ENCODE data around the gene KCNC2.

KCNC2 gene

DNA sequence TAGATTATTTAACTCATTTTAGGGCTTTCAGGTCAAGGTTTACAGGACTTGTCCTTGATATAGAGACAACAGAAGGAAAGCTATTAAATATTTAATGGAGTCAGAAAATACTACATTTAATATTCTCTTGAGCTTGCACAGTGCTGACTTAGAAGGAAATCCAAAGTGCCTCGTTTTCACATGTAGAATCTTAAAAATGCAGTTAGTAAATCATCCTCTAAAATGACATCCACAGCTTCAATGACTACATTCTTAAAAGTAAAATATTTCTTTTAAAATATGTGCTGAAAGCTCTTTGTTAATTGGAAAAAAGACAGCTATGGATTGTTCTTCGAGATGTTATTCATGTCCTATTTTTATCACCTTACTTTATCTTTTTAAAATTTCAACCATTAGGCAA, 146.9 kb downstream of the KCNC2 start:
- DNase-seq (ENCODE audit: low spot score) = no peak

DNA sequence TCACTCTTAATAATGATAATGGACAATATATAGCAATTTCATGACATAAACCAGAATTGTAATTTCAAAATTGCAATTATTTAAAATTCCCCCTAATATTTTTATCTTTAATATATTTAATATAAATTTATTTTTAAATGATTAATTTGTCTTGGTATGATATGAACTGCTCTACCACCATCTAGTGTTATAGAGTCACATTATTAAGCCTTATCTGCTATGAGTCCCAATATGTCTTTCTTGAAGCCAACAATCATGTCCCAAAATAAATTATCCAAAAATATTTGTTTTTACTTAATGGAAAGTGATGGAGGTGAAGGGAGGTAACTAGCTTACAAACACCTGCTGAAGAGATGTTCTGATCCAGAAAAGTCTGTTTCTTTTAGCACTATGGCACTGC, 151.4 kb downstream of the KCNC2 start:
- no peak for DNase-seq (ENCODE audit: low spot score)

DNA sequence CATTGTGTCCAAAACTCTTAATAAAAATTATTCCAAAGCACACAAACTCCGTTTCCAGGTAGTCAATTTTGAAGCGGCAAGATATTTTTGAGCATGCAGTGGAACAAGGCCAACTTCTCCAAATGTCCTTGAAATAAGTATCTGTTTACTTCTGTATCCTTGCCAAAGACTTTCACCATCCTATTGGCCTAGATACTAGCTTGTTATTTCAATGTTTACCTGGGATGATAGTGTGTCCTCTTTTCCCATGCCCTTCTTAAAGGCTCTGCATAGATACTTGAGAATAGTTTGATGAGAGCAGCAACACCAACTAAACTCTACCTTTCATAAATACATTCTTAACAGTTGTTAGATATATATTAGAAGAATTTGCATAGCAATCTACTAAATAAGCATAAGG, 160.9 kb downstream of the KCNC2 start:
- DNase-seq (ENCODE audit: low spot score) = no peak

DNA sequence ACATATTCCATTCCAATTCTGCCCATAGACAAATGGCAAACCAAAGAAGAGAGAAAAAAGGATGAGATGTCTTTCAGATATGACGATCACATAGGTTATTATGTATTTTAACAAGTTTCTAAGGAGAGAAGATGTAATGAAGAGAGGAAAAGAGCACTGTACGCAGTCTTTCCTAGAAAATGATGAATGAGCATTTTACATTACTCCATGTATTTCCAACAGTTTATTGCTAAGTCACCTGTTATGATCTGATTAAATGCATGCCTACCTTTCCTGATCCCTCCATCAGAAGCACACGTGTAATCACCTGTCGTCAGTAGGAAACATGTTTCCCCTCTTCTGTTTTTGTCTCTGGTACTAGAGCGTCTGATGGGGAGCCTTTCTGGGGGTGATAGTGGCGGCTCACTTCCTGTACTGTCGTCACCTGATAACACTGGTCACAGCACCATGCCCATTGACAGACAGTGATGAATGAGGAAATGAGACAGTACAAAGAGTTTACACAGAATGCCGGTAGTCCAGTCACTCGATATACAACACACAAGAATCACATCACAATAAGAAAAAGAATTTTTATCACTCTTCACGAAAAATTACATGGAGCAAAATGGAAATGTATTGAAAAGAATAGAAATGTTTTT, 161.6 kb downstream of the KCNC2 start:
- no peak for DNase-seq (ENCODE audit: low spot score)

DNA sequence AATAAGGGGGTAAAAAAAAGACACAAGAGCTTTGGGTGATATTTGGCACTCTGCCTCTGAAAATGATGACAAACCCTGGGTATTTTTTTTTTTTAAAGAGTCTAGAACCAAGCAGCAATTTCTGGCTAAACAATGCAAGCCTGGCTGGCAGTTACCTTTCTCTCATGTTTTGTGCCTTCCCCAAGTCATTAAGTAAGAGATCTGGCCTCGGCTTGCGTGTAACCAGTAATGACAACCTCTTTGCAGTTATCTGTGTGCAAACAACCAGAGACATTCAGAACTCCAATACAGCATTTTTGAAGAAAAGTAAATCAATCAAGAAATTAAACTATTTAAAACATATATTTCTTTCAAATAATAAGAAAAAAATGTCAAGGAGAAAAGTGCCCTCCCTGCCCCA, 167.5 kb downstream of the KCNC2 start:
- DNase-seq (ENCODE audit: low spot score) = no peak

DNA sequence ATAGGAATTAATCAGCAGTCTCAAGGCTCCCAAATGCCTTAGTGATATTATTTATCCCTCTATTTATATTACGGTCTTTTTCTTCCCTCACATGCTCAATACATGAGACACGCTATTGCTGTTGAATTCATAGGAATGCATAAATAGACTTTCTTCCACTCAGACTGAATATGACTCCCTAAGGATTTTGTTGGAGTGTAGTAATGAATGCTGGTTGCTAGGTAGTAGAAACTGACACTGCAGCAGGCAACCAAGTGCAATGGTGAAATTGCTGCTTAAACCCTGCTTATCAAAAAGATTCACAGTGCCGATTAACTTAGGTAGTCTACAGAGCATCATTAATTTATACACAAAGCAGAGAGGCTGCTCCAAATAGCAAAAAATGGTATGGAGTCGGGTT, 168.2 kb downstream of the KCNC2 start:
- no peak for DNase-seq (ENCODE audit: low spot score)

DNA sequence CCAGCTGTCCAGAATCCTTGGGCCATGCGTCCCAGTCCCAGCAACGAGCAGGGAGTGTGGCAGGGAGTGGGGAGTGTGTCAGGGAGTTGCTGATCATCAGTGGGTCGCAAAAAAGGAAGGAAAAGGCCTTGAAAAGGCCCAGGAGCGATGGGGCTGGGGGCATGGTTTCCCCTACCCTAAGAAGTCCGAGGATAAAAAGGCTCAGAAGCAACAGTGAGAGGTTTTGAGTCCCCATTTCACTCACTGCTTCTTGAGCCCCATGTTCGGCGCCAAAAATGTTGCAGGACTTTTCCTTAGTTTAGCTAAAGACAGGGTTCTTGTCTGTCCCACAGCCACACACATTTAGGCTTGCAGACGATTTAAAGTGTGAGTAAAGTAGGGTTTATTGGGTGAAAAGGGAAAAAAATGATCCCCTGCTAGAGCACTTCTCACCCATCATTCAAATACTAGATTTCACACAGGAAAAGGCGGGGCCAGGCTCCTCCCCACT, 189.5 kb downstream of the KCNC2 start:
- no peak for DNase-seq (ENCODE audit: low spot score)

DNA sequence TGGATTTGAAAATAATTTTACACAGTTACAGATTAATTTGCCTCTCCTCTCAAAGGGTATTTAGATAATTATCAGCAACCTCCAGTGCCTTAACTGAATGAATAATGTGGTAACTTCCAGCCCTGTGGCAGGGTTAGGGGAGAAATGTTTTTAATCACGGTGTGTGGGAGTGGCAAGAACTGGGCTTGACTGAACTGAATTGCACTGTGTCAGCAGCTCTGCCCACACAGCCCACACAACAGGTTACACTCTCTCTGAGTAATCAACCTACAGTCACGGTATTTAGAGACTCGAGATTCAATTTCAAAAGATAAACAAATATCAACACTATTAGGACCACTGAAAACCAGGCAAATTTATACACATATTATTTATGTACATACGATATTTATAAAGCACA, 198.5 kb downstream of the KCNC2 start:
- DNase-seq (ENCODE audit: low spot score) = peak; percentile 5

DNA sequence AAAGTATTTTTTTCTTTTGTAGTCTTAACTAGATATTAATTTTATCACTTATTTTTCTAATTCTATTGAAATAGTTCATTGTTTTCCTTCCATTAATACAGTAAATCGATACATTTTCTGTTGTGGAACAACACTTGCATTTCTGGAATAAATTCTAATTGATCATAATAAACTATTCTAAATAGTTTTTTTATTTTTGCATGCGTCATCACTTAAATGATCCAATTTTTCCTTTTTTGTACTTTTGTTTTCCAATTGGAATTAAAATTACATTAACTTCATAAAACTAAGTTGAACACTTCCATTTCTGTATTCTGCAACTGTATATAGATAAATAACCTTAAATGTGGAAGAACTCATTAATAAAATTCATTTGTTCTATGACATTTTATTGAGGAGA, 202.5 kb downstream of the KCNC2 start:
- DNase-seq (ENCODE audit: low spot score) = no peak

DNA sequence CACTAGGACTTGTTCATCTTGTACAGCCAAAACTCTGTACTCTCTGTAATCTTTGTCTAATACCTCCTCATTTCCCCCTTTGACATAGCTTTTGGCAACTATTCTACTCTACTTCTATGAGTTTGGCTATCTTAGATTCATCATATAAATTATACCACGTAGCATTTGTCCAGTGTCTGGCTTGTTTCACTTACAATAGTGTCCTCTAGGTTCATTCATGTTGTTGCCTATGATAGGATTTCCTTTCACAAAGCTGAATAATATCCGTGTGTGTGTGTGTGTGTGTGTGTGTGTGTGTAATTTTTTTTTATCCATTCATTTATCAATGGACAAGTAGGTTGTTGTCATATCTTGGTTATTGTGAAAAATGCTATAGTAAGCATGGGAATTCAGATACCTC, 209.5 kb downstream of the KCNC2 start:
- no peak for DNase-seq (ENCODE audit: low spot score)

DNA sequence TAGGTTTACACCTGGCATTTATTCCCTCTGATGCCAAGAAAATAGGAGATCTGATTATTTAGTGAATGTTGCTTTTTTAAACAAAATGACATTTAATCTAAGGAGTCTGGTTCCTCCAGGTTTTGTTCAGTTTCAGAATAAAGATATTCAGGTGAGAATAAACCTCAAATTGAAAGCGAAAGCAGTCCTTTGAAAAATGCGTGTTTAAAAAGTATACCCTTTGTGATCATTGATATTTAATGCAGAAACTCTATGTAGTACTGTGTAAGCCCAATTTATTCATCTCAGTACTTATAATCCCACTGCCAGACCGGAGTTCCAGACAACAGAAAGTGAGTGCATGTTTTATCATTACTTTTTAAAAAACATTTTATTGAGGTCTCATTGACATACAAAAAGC, 210.2 kb downstream of the KCNC2 start:
- no peak for DNase-seq (ENCODE audit: low spot score)
